GM23248 (cell line): Measurements from ENCODE around the gene LRIG1. TPM values are rescaled to one million over a fixed set of nuclear protein-coding genes. Genes with fewer than 3 reads are reported as not detected.

Source experiments
- DNase-seq: peaks from one replicate; pipeline ENCODE4 v3.0.0-alpha.2; 2015
- H2AFZ ChIP-seq: fragments of 200-600 bp; sonication (generic); 2 replicates; pipeline ENCODE4 v1.6.1; 2016; ENCODE audit warnings: antibody characterized with exemption
- H3F3A ChIP-seq: fragments of 200-600 bp; sonication (generic); 2 replicates; pipeline ENCODE4 v1.6.1; 2016; ENCODE audit warnings: mild to moderate bottlenecking, antibody characterized with exemption, mixed run types; ENCODE audit not compliant: insufficient read depth
- H3K27ac ChIP-seq: fragments of 200-600 bp; sonication (generic); 2 replicates; pipeline ENCODE4 v1.5.1; 2016; ENCODE audit warnings: mild to moderate bottlenecking
- H3K27me3 ChIP-seq: fragments of 200-600 bp; sonication (generic); replicated peaks from 2 replicates; pipeline ENCODE4 v1.6.1; 2016; ENCODE audit warnings: mild to moderate bottlenecking; ENCODE audit not compliant: insufficient read depth
- H3K36me3 ChIP-seq: fragments of 200-600 bp; sonication (generic); 2 replicates; pipeline ENCODE4 v1.6.1; 2016; ENCODE audit warnings: low read depth, mild to moderate bottlenecking
- H3K4me1 ChIP-seq: fragments of 200-600 bp; sonication (generic); 2 replicates; pipeline ENCODE4 v1.6.1; 2016; ENCODE audit warnings: mild to moderate bottlenecking; ENCODE audit not compliant: insufficient read depth
- H3K4me2 ChIP-seq: fragments of 200-600 bp; sonication (generic); one replicate; pipeline ENCODE4 v1.6.1; 2016; ENCODE audit warnings: mild to moderate bottlenecking; ENCODE audit not compliant: unreplicated experiment
- H3K4me3 ChIP-seq: fragments of 200-600 bp; sonication (generic); 2 replicates; pipeline ENCODE4 v1.5.1; 2016; ENCODE audit warnings: mild to moderate bottlenecking
- H3K79me2 ChIP-seq: fragments of 200-600 bp; sonication (generic); 2 replicates; pipeline ENCODE4 v1.6.1; 2016; ENCODE audit warnings: mild to moderate bottlenecking; ENCODE audit not compliant: insufficient read depth
- H3K9ac ChIP-seq: fragments of 200-600 bp; sonication (generic); 2 replicates; pipeline ENCODE4 v1.6.1; 2016; ENCODE audit warnings: mild to moderate bottlenecking
- H3K9me2 ChIP-seq: fragments of 200-600 bp; sonication (generic); 2 replicates; pipeline ENCODE4 v1.6.1; 2016; ENCODE audit warnings: mixed run types, mild to moderate bottlenecking, moderate library complexity; ENCODE audit not compliant: insufficient read depth
- H3K9me3 ChIP-seq: fragments of 200-600 bp; sonication (generic); one replicate; pipeline ENCODE4 v1.6.1; 2017; ENCODE audit warnings: low read depth
- H4K20me1 ChIP-seq: fragments of 200-600 bp; sonication (generic); 2 replicates; pipeline ENCODE4 v1.6.0; 2016; ENCODE audit not compliant: insufficient read depth
- EZH2 ChIP-seq: fragments of 200-600 bp; sonication (generic); IDR thresholded peaks from 2 replicates; pipeline ENCODE4 v1.6.1; 2018; ENCODE audit warnings: antibody characterized with exemption, mild to moderate bottlenecking; ENCODE audit not compliant: insufficient read depth, poor library complexity, severe bottlenecking
- EZH2phosphoT487 ChIP-seq: fragments of 200-600 bp; sonication (generic); IDR thresholded peaks from 2 replicates; pipeline ENCODE4 v1.6.1; 2018; ENCODE audit warnings: antibody characterized with exemption, moderate library complexity, mild to moderate bottlenecking, low read depth; ENCODE audit not compliant: insufficient read depth
- WGBS, 2 experiments: methylation state at CpG; one replicate each; pipeline ENCODE4 v1.1.6; 2015 to 2017; ENCODE audit warnings: low lambda C conversion rate in 2 of 2, low coverage in 1 of 2; ENCODE audit errors: missing lambda C conversion rate in 2 of 2; 5-methylcytosine and 5-hydroxymethylcytosine counted together
- in situ Hi-C: fragments of 300-500 bp; cut with MboI; formaldehyde crosslinking; loops from 2 replicates; pipeline ENCODE4 v1.15.0; 2020
- polyA plus RNA-seq: library from polyadenylated mRNA; unstranded; fragments of >200 nt; fragmentation: Nextera tagmentation; extraction: Ambion mirVana; gene quantifications from 2 replicates; pipeline ENCODE4 v1.2.1, GENCODE V29; 2016
- total RNA-seq: library from RNA; depleted of rRNA; stranded (reverse); fragments of >200 nt; shearing (Covaris generic); gene quantifications from 2 replicates; pipeline ENCODE4 v1.2.3, GENCODE V29; 2014

LRIG1 gene
- total and polyA plus RNA-seq, 2 experiments from 2014 or later, result 3.1 to 6.5 TPM

- in situ Hi-C loops, result no loop called here
- H3K9ac ChIP-seq, result no peak overlapping the region
- no peak for DNase-seq
These were observed 35.2 kb downstream of the LRIG1 start for GRCh38 chr3:66465587-66465986.

GRCh38 chr3:66465034-66465433 lies 35.8 kb downstream of the LRIG1 start:
- H3K4me3 ChIP-seq, result no peak overlapping the region
- no peak overlapping the region for H3K9ac ChIP-seq
- H3K9me2 ChIP-seq, result no peaks in the 10 kb centered on the region
- in situ Hi-C loops, result no loop called here
- H3K79me2 ChIP-seq, result no peaks in the 10 kb centered on the region
- 75 to 88% methylated on average over 3 of the region's 3 CpGs for WGBS, 2 experiments
- H3K27ac ChIP-seq, result no peak overlapping the region
- no peak overlapping the region for H2AFZ ChIP-seq
- no peaks in the 10 kb centered on the region for H4K20me1 ChIP-seq
- H3K27me3 ChIP-seq, result no peaks in the 10 kb centered on the region
- TF ChIP-seq EZH2 (no peak), EZH2phosphoT487 (no peak)
- no peaks in the 10 kb centered on the region for H3K9me3 ChIP-seq
- no peak for DNase-seq
- H3K4me1 ChIP-seq, result peaks cover 22% of the 10 kb centered on the region
- H3K4me2 ChIP-seq, result no peak overlapping the region
- no peaks in the 10 kb centered on the region for H3K36me3 ChIP-seq
- peaks cover 23% of the 10 kb centered on the region for H3F3A ChIP-seq

More at GRCh38 chr3:66465587-66465986, 35.2 kb downstream of the LRIG1 start:
- no peak for TF ChIP-seq EZH2
- Histone ChIP-seq H4K20me1 (no peaks in the 10 kb centered on the region), H3K4me3 (no peak overlapping the region), H3K9me3 (no peaks in the 10 kb centered on the region), H3K9me2 (no peaks in the 10 kb centered on the region), H3K79me2 (no peaks in the 10 kb centered on the region), H3K4me1 (peaks cover 22% of the 10 kb centered on the region), H2AFZ (no peak overlapping the region), H3K36me3 (no peaks in the 10 kb centered on the region), H3K4me2 (no peak overlapping the region), H3K27ac (no peak overlapping the region), H3K27me3 (no peaks in the 10 kb centered on the region), H3F3A (peaks cover 23% of the 10 kb centered on the region)
- 89 to 90% methylated on average over 3 to 4 of the region's 4 CpGs for WGBS, 2 experiments

GRCh38 chr3:66464512-66464894 lies 36.3 kb downstream of the LRIG1 start:
- Histone ChIP-seq H3K4me2 (no peak overlapping the region), H2AFZ (no peak overlapping the region), H3K4me1 (peaks cover 22% of the 10 kb centered on the region), H3K27ac (no peak overlapping the region), H3K27me3 (no peaks in the 10 kb centered on the region), H3K9me2 (no peaks in the 10 kb centered on the region), H3F3A (peaks cover 22% of the 10 kb centered on the region), H3K36me3 (no peaks in the 10 kb centered on the region), H3K9ac (no peak overlapping the region), H4K20me1 (no peaks in the 10 kb centered on the region), H3K9me3 (no peaks in the 10 kb centered on the region), H3K79me2 (no peaks in the 10 kb centered on the region), H3K4me3 (no peak overlapping the region)
- TF ChIP-seq EZH2 (no peak), EZH2phosphoT487 (no peak)
- in situ Hi-C loops, result no loop called here
- DNase-seq, result peak; percentile 12
- WGBS, 2 experiments, result 54 to 63% methylated on average over 3 of the region's 3 CpGs

- H3F3A ChIP-seq, result peaks cover 16% of the 10 kb centered on the region
- TF ChIP-seq EZH2 (no peak), EZH2phosphoT487 (no peak)
- H3K36me3 ChIP-seq, result no peaks in the 10 kb centered on the region
- WGBS, 2 experiments, result 78 to 79% methylated on average over 9 of the region's 9 CpGs
- no peaks in the 10 kb centered on the region for H3K27me3 ChIP-seq
- no peak overlapping the region for H3K4me3 ChIP-seq
- H2AFZ ChIP-seq, result no peak overlapping the region
- H3K4me1 ChIP-seq, result peaks cover 16% of the 10 kb centered on the region
- H3K4me2 ChIP-seq, result no peak overlapping the region
- no peaks in the 10 kb centered on the region for H4K20me1 ChIP-seq
- in situ Hi-C loops, result no loop called here
- H3K9me2 ChIP-seq, result no peaks in the 10 kb centered on the region
- no peaks in the 10 kb centered on the region for H3K79me2 ChIP-seq
- no peak overlapping the region for H3K9ac ChIP-seq
- H3K27ac ChIP-seq, result no peak overlapping the region
- no peak for DNase-seq
- no peaks in the 10 kb centered on the region for H3K9me3 ChIP-seq
These were observed 36.9 kb downstream of the LRIG1 start for GRCh38 chr3:66463730-66464511.
